CD14-positive monocyte (primary cell): Measurements from ENCODE around the gene GP9. TPM values are rescaled to one million over a fixed set of nuclear protein-coding genes. Genes with fewer than 3 reads are reported as not detected.

Experiments used
- DNase-seq, 3 donors: peaks; one replicate each; pipeline ENCODE4 v3.0.0-alpha.2; 2011 to 2022
- H2AFZ ChIP-seq: 2 replicates; pipeline ENCODE4 v1.6.0; 2012; ENCODE audit warnings: mild to moderate bottlenecking, low read depth, low read length, inconsistent platforms; ENCODE audit not compliant: insufficient read depth, poor library complexity, severe bottlenecking
- H3K27ac ChIP-seq, 2 donors: 1 replicate in 1 of 2; 2 replicates in 1 of 2; pipeline ENCODE4 v1.5.1; 2012 to 2013; ENCODE audit warnings: low read length in 2 of 2, control low read depth in 1 of 2, inconsistent platforms in 1 of 2, low read depth in 1 of 2, mild to moderate bottlenecking in 1 of 2
- H3K27me3 ChIP-seq, 2 donors: one replicate each; pipeline versions ENCODE4 v1.6.0 to v1.6.1; 2011 to 2013; ENCODE audit warnings: low read length in 2 of 2; ENCODE audit not compliant: control insufficient read depth in 2 of 2, insufficient read depth in 2 of 2
- H3K36me3 ChIP-seq, 2 donors: replicated peaks in 1 of 2; 1 replicate in 1 of 2; 2 replicates in 1 of 2; pipeline versions ENCODE4 v1.5.1 to v1.6.1; 2012 to 2013; ENCODE audit warnings: low read length in 2 of 2, control low read depth in 1 of 2, inconsistent platforms in 1 of 2, mild to moderate bottlenecking in 1 of 2; ENCODE audit not compliant: insufficient read depth in 2 of 2, control insufficient read depth in 1 of 2
- H3K4me1 ChIP-seq, 2 donors: 1 replicate in 1 of 2; 2 replicates in 1 of 2; pipeline versions ENCODE4 v1.5.1 to v1.6.1; 2012 to 2013; ENCODE audit warnings: low read length in 2 of 2, control low read depth in 1 of 2, inconsistent platforms in 1 of 2, mild to moderate bottlenecking in 1 of 2, moderate library complexity in 1 of 2; ENCODE audit not compliant: insufficient read depth in 2 of 2, control insufficient read depth in 1 of 2
- H3K4me2 ChIP-seq: replicated peaks from 2 replicates; pipeline ENCODE3; 2012; ENCODE audit warnings: low read length, moderate library complexity, mild to moderate bottlenecking; ENCODE audit not compliant: poor library complexity, severe bottlenecking; ENCODE audit errors: extremely low read depth
- H3K4me3 ChIP-seq, 3 experiments: fragments of 200-600 bp in 1 of 3; sonication (generic) in 1 of 3; replicated peaks in 1 of 3; 1 replicate in 2 of 3; 2 replicates in 1 of 3; pipeline ENCODE4 v1.5.1; 2011 to 2013; ENCODE audit warnings: low read length in 3 of 3, mild to moderate bottlenecking in 3 of 3, control low read depth in 2 of 3, low read depth in 2 of 3, inconsistent platforms in 1 of 3, moderate library complexity in 1 of 3
- H3K79me2 ChIP-seq: 2 replicates; pipeline ENCODE4 v1.6.0; 2012; ENCODE audit warnings: mild to moderate bottlenecking, control low read depth, inconsistent platforms, low read length, moderate library complexity; ENCODE audit not compliant: insufficient read depth
- H3K9ac ChIP-seq: 2 replicates; pipeline ENCODE4 v1.6.0; 2017; ENCODE audit warnings: low read length, mild to moderate bottlenecking; ENCODE audit not compliant: insufficient read depth, poor library complexity, severe bottlenecking
- H3K9me3 ChIP-seq, 2 donors: replicated peaks in 1 of 2; 1 replicate in 1 of 2; 2 replicates in 1 of 2; pipeline versions ENCODE4 v1.5.1 to v1.6.1; 2012 to 2013; ENCODE audit warnings: low read length in 2 of 2, control low read depth in 1 of 2; ENCODE audit not compliant: control insufficient read depth in 1 of 2, insufficient read depth in 1 of 2
- H4K20me1 ChIP-seq: 2 replicates; pipeline ENCODE4 v1.6.0; 2012; ENCODE audit warnings: mild to moderate bottlenecking, low read length, control low read depth, moderate library complexity; ENCODE audit not compliant: insufficient read depth
- H3K27ac Mint-ChIP-seq, 7 donors: one replicate each; pipeline ENCODE4 v1.8.0; 2020; ENCODE audit warnings: mild to moderate bottlenecking in 7 of 7, mixed read lengths in 7 of 7, moderate library complexity in 6 of 7, inconsistent platforms in 2 of 7
- H3K27me3 Mint-ChIP-seq, 3 donors: one replicate each; pipeline ENCODE4 v1.8.0; 2021 to 2022; ENCODE audit warnings: low read depth in 3 of 3, mild to moderate bottlenecking in 3 of 3, mixed read lengths in 3 of 3, moderate library complexity in 3 of 3, inconsistent platforms in 1 of 3
- H3K36me3 Mint-ChIP-seq, 2 donors: one replicate each; pipeline ENCODE4 v1.8.0; 2020; ENCODE audit warnings: mixed read lengths in 2 of 2, inconsistent platforms in 1 of 2, mild to moderate bottlenecking in 1 of 2
- H3K4me1 Mint-ChIP-seq: one replicate; pipeline ENCODE4 v1.8.0; 2020; ENCODE audit warnings: mild to moderate bottlenecking, mixed read lengths
- H3K4me3 Mint-ChIP-seq, 2 donors: one replicate each; pipeline ENCODE4 v1.8.0; 2020; ENCODE audit warnings: mild to moderate bottlenecking in 2 of 2, mixed read lengths in 2 of 2, moderate library complexity in 1 of 2
- H3K9me3 Mint-ChIP-seq, 7 donors: one replicate each; pipeline ENCODE4 v1.8.0; 2020 to 2022; ENCODE audit warnings: mixed read lengths in 7 of 7, mild to moderate bottlenecking in 6 of 7, moderate library complexity in 6 of 7, inconsistent platforms in 2 of 7
- WGBS: methylation state at CpG from one replicate; pipeline ENCODE4 v1.1.5; 2013; ENCODE audit warnings: missing lambda C conversion rate; ENCODE audit not compliant: insufficient coverage; 5-methylcytosine and 5-hydroxymethylcytosine counted together
- intact Hi-C, 2 donors: fragments of 100-400 bp; cut with micrococcal nuclease; formaldehyde crosslinking; loops; one replicate each; pipeline versions ENCODE4 v1.15.0 to v1.15.1; 2023
- polyA plus RNA-seq, 3 donors: library from polyadenylated mRNA; depleted of rRNA in 1 of 3; unstranded in 2 of 3; stranded (reverse) in 1 of 3; fragments of 300-500 nt in 2 of 3; fragments of >200 nt in 1 of 3; fragmentation: Illumina TruSeq in 2 of 3; gene quantifications; 1 replicate in 2 of 3; 2 replicates in 1 of 3; pipeline ENCODE4 v1.2.3, GENCODE V29; 2012 to 2021
- TF ChIP-seq, protein P1 (sequence below): fragments of 200-600 bp; IDR thresholded peaks from one replicate; pipeline ENCODE4 v1.8.0; 2022; ENCODE audit warnings: antibody characterized with exemption, mild to moderate bottlenecking

GP9 gene
- polyA plus RNA-seq, 3 donors, result 0.74 to 2.7 TPM; not detected in 1

DNA sequence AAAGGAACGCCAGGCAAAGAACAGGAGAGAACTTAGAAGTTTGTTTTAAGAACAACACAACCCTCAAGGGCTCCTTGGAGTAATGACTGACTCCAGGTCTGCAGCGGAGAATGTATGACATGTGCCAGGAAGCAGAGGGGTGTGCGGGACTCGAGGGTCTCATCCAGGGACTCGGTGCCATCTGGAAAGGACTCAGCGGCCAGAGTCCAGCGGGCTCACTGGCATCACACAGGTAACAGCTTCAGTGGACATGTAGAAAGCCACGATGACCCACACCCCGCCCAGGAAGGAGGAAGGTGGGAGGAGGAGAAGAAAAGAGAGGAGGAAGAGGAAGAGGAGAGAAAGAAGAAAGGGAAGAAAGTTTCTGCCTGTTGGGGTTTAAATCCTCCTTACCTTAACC is 21.4 kb downstream of the GP9 start:
- Histone ChIP-seq H3K9ac (no peak overlapping the region), H3K27ac (no peak overlapping the region), H3K4me2 (no peak overlapping the region), H4K20me1 (peaks cover 4% of the 10 kb centered on the region), H3K9me3 (no peaks in the 10 kb centered on the region), H2AFZ (no peak overlapping the region), H3K36me3 (no peaks in the 10 kb centered on the region), H3K4me3 (no peak overlapping the region), H3K27me3 (no peaks in the 10 kb centered on the region), H3K4me1 (no peaks in the 10 kb centered on the region), H3K79me2 (no peaks in the 10 kb centered on the region)
- 88% methylated on average over 6 of the region's 9 CpGs for WGBS
- TF ChIP-seq, protein P1, sequence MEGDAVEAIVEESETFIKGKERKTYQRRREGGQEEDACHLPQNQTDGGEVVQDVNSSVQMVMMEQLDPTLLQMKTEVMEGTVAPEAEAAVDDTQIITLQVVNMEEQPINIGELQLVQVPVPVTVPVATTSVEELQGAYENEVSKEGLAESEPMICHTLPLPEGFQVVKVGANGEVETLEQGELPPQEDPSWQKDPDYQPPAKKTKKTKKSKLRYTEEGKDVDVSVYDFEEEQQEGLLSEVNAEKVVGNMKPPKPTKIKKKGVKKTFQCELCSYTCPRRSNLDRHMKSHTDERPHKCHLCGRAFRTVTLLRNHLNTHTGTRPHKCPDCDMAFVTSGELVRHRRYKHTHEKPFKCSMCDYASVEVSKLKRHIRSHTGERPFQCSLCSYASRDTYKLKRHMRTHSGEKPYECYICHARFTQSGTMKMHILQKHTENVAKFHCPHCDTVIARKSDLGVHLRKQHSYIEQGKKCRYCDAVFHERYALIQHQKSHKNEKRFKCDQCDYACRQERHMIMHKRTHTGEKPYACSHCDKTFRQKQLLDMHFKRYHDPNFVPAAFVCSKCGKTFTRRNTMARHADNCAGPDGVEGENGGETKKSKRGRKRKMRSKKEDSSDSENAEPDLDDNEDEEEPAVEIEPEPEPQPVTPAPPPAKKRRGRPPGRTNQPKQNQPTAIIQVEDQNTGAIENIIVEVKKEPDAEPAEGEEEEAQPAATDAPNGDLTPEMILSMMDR, result no peak
- Mint-ChIP-seq H3K9me3 (peaks cover 0 to 2% (median 0%) of the 10 kb centered on the region in 7 donors), H3K4me3 (peak overlapping the region in 1 of 2 donors; percentile 18), H3K4me1 (peaks cover 2% of the 10 kb centered on the region), H3K36me3 (no peaks in the 10 kb centered on the region), H3K27ac (peak overlapping the region in 1 of 7 donors; percentile 72), H3K27me3 (peaks cover 4 to 9% (median 4%) of the 10 kb centered on the region in 3 donors)
- DNase-seq, result no peak
- intact Hi-C loops, result no loop called here

GRCh38 chr3:129084501-129084900 is 23.9 kb downstream of the GP9 start:
- no peak overlapping the region for H3K4me3 Mint-ChIP-seq
- Histone ChIP-seq H3K27me3 (no peaks in the 10 kb centered on the region), H3K4me2 (no peak overlapping the region), H3K27ac (no peak overlapping the region), H4K20me1 (peaks cover 7% of the 10 kb centered on the region), H3K9ac (no peak overlapping the region), H3K9me3 (no peaks in the 10 kb centered on the region), H3K4me1 (no peaks in the 10 kb centered on the region), H3K79me2 (no peaks in the 10 kb centered on the region), H2AFZ (no peak overlapping the region), H3K4me3 (no peak overlapping the region), H3K36me3 (no peaks in the 10 kb centered on the region)
- intact Hi-C loops, result no loop called here
- WGBS, result 85% methylated on average over 6 of the region's 6 CpGs
- no peaks in the 10 kb centered on the region for H3K36me3 Mint-ChIP-seq
- no peak for DNase-seq
- peaks cover 2% of the 10 kb centered on the region for H3K4me1 Mint-ChIP-seq
- TF ChIP-seq, protein P1, result no peak
- peaks cover 3 to 7% (median 4%) of the 10 kb centered on the region in 3 donors for H3K27me3 Mint-ChIP-seq
- H3K27ac Mint-ChIP-seq, result no peak overlapping the region
- H3K9me3 Mint-ChIP-seq, result peaks cover 0 to 2% (median 0%) of the 10 kb centered on the region in 7 donors
